ENCODE data around the gene NUP214.

Gene NUP214

DNA sequence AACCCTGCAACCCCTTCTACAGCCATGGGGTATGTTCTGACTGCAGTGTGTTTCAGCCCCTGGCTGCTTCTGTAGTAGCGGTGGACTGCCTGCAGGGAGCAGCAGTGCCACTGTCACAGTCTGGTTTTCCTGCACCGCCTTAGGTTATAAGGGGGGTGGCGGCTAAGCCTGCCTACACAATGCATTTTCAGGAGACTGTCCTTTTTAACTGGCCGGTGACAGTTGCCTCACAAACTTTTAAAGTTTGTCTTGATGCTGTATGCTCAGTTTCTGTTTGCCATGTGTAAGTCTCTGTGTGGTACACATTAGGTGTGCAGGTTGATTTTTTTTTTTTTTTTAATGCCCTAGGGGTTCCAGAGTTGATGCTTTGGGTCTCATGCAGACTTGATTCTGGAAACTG is 53.0 kb downstream of the NUP214 start:
- Mint-ChIP-seq H3K9me3 (no peaks in the 10 kb centered on the region), H3K4me3 (no peak overlapping the region), H3K27me3 (ENCODE audit: low read depth, poor library complexity) (no peaks in the 10 kb centered on the region), H3K27ac (peak overlapping the region; percentile 76), H3K36me3 (ENCODE audit: low read depth) (peaks cover 66% of the 10 kb centered on the region), H3K4me1 (peaks cover 6% of the 10 kb centered on the region)
- TF ChIP-seq, protein P1, sequence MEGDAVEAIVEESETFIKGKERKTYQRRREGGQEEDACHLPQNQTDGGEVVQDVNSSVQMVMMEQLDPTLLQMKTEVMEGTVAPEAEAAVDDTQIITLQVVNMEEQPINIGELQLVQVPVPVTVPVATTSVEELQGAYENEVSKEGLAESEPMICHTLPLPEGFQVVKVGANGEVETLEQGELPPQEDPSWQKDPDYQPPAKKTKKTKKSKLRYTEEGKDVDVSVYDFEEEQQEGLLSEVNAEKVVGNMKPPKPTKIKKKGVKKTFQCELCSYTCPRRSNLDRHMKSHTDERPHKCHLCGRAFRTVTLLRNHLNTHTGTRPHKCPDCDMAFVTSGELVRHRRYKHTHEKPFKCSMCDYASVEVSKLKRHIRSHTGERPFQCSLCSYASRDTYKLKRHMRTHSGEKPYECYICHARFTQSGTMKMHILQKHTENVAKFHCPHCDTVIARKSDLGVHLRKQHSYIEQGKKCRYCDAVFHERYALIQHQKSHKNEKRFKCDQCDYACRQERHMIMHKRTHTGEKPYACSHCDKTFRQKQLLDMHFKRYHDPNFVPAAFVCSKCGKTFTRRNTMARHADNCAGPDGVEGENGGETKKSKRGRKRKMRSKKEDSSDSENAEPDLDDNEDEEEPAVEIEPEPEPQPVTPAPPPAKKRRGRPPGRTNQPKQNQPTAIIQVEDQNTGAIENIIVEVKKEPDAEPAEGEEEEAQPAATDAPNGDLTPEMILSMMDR (IDR thresholded peaks at IDR 0.05), result peak; percentile 95
- peak; percentile 79 for DNase-seq

DNA sequence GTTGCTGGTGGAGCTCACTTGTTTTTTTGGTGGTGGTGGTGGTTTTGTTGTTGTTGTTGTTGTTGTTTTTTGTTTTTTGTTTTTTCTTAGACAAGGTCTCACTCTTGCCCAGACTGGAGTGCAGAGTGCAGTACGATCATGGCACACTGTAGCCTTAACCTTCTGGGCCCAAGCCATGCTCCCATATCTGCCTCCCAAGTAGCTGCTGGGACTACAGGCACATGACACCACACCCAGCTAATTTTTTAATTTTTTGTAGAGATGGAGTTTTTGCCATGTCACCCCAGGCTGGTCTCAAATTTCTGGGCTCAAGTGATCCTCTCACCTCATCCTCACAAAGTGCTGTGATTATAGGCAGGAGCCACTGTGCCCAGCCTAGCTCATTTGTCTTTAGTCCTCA is 53.5 kb downstream of the NUP214 start:
- H3K27ac Mint-ChIP-seq, result peak overlapping the region; percentile 54
- TF ChIP-seq, protein P1 (IDR thresholded peaks at IDR 0.05), result no peak
- H3K27me3 Mint-ChIP-seq (ENCODE audit: low read depth, poor library complexity), result no peaks in the 10 kb centered on the region
- H3K4me3 Mint-ChIP-seq, result no peak overlapping the region
- no peaks in the 10 kb centered on the region for H3K9me3 Mint-ChIP-seq
- H3K36me3 Mint-ChIP-seq (ENCODE audit: low read depth), result peaks cover 60% of the 10 kb centered on the region
- H3K4me1 Mint-ChIP-seq, result peaks cover 6% of the 10 kb centered on the region
- no peak for DNase-seq

DNA sequence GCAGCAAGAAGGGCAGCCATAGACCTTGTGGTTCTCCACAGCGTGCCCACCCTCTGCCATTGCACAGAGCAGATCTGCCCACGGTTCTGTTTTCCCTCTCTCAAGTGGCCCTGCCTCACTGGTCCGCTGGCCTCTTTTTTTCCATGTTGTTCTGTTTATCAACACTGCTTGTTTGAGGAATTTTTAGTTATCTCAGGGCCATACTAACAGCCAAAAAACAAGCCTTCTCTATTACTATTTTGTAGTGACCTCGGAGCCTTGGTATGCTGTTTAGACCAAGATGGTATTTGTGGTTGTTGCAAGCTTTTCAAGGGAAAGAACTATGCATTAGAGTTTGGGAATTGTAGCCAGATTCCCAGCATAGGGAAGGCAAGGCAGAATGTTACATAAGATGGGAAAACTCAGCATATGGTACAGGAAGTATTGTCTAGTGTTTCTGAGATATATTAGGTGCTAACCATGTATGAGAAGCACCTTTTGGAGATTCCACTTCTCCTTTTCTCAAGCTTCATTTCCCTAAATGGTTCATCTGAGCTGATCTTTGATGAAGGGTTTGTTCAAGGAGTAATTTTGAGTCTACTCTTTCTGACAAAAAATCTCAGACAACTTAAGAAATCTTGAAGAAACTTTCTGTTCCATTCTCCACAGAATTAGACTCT is 54.3 kb downstream of the NUP214 start:
- H3K27me3 Mint-ChIP-seq (ENCODE audit: low read depth, poor library complexity), result no peaks in the 10 kb centered on the region
- peaks cover 6% of the 10 kb centered on the region for H3K4me1 Mint-ChIP-seq
- peaks cover 55% of the 10 kb centered on the region for H3K36me3 Mint-ChIP-seq (ENCODE audit: low read depth)
- no peak for DNase-seq
- no peak overlapping the region for H3K4me3 Mint-ChIP-seq
- TF ChIP-seq, protein P1 (IDR thresholded peaks at IDR 0.05), result no peak
- H3K9me3 Mint-ChIP-seq, result no peaks in the 10 kb centered on the region
- H3K27ac Mint-ChIP-seq, result no peak overlapping the region

DNA sequence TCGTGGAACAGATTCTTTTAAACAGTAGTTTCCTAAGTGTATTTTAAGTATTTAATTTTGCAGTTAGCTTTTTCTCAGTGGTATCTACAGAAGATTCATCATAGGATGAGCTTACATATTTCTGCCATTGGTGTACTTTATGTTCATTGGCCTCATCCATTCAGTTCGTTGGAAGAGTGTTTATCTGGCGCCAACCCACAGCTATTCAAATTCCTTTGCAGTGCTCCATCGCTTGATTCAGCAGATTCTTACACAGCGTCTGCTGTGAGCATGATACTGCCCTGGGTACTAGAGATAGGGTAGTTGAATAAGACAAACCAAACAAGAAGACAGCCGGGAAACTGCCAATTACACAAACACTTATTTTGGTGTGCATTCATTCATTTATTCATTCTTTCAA is 55.1 kb downstream of the NUP214 start:
- DNase-seq, result no peak
- peaks cover 48% of the 10 kb centered on the region for H3K36me3 Mint-ChIP-seq (ENCODE audit: low read depth)
- H3K27ac Mint-ChIP-seq, result no peak overlapping the region
- TF ChIP-seq, protein P1 (IDR thresholded peaks at IDR 0.05), result no peak
- no peaks in the 10 kb centered on the region for H3K9me3 Mint-ChIP-seq
- H3K4me3 Mint-ChIP-seq, result no peak overlapping the region
- H3K27me3 Mint-ChIP-seq (ENCODE audit: low read depth, poor library complexity), result no peaks in the 10 kb centered on the region
- H3K4me1 Mint-ChIP-seq, result peaks cover 6% of the 10 kb centered on the region

DNA sequence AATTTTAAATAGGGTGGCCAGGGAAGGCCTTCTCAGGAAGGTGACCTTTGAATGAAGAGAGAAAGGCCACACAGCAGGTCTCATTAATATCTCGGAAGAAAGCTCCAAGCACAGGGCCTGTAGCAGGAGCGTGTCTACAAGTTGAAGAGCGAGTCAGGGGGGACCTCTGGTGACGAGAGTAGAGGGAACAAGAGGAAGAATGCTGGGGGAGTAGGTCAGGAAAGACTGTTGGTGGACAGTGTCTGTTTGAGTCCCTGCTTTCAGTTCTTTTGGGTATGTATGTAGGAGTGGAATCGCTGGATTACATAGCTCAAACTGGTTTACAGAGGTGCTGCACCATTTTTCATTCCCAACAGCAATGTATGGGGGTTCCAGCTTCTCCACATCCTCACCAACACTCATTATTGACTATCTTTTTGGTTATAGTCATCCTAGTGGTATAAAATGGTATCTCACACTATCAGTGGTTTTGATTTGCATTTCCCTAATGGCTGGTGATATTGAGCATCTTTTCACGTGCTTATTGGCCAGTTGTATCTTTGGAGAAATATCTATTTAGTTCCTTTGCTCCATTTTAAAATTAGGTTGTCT is 55.8 kb downstream of the NUP214 start:
- Mint-ChIP-seq H3K27ac (peak overlapping the region; percentile 76), H3K4me1 (peaks cover 6% of the 10 kb centered on the region), H3K27me3 (ENCODE audit: low read depth, poor library complexity) (no peaks in the 10 kb centered on the region), H3K9me3 (no peaks in the 10 kb centered on the region), H3K4me3 (no peak overlapping the region), H3K36me3 (ENCODE audit: low read depth) (peaks cover 46% of the 10 kb centered on the region)
- no peak for DNase-seq
- TF ChIP-seq, protein P1 (IDR thresholded peaks at IDR 0.05), result peak; percentile 32

DNA sequence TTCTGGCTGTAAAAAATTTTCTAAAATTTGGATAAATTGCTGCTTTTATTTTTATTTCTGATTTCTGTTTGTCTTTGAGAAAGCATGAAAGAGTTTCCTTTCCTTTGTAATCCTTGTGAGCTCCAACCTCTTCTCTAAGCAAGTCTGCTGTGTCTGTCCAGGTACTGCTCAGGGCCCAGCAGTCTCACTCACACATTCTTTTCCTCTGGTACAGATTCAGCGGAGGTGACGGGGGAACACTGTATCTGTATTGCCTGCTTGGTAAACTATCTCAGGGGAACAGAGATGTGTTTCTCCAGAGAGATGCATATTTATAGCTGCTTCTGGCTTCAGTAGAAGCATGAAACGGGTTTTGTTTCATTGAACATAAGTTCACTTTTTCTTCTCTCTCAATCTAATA is 60.5 kb downstream of the NUP214 start:
- no peak for DNase-seq
- TF ChIP-seq, protein P1 (IDR thresholded peaks at IDR 0.05), result no peak
- H3K27me3 Mint-ChIP-seq (ENCODE audit: low read depth, poor library complexity), result no peaks in the 10 kb centered on the region
- H3K4me1 Mint-ChIP-seq, result peaks cover 3% of the 10 kb centered on the region
- no peak overlapping the region for H3K27ac Mint-ChIP-seq
- H3K36me3 Mint-ChIP-seq (ENCODE audit: low read depth), result peaks cover 48% of the 10 kb centered on the region
- no peaks in the 10 kb centered on the region for H3K9me3 Mint-ChIP-seq
- no peak overlapping the region for H3K4me3 Mint-ChIP-seq

Data from nephron progenitor cell (in vitro differentiated cells).